ENCODE data around the gene MAPKAP1. TPM values are rescaled to one million over a fixed set of nuclear protein-coding genes. Genes with fewer than 3 reads are reported as not detected.

The MAPKAP1 gene
- total RNA-seq, 2 donors from 2014 or later: 73.4 to 81.5 TPM

GRCh38 chr9:125397736-125398135 lies 309.3 kb downstream of the MAPKAP1 start:
- H3K36me3 ChIP-seq: no peaks in the 10 kb centered on the region
- H3K4me3 ChIP-seq: no peak overlapping the region
- no peaks in the 10 kb centered on the region for H3K4me1 ChIP-seq (ENCODE audit: control insufficient read depth in 1 of 2, low read depth in 2 of 2)
- ATAC-seq (ENCODE audit: insufficient number of reproducible peaks, low FRiP score, low read depth) (no peak), DNase-seq (ENCODE audit: low spot score) (no peak)
- no peak overlapping the region for H3K27ac ChIP-seq
- no peaks in the 10 kb centered on the region for H3K9me3 ChIP-seq
- TF ChIP-seq CTCF (IDR thresholded peaks at IDR 0.05): no peak
- H3K27me3 ChIP-seq (replicated peaks; ENCODE audit: insufficient read depth): no peaks in the 10 kb centered on the region

- no peak for TF ChIP-seq CTCF (IDR thresholded peaks at IDR 0.05)
- ATAC-seq (ENCODE audit: insufficient number of reproducible peaks, low FRiP score, low read depth): no peak
- no peak overlapping the region for H3K4me3 ChIP-seq
- H3K4me1 ChIP-seq (ENCODE audit: control insufficient read depth in 1 of 2, low read depth in 2 of 2): no peaks in the 10 kb centered on the region
- no peak overlapping the region for H3K27ac ChIP-seq
- no peaks in the 10 kb centered on the region for H3K36me3 ChIP-seq
- H3K9me3 ChIP-seq: no peaks in the 10 kb centered on the region
- H3K27me3 ChIP-seq (replicated peaks; ENCODE audit: insufficient read depth): no peaks in the 10 kb centered on the region
- DNase-seq (ENCODE audit: low spot score): no peak
Measured at GRCh38 chr9:125396799-125397198, 310.2 kb downstream of the MAPKAP1 start.

- no peak for DNase-seq (ENCODE audit: low spot score)
- Histone ChIP-seq H3K27me3 (replicated peaks; ENCODE audit: insufficient read depth) (no peaks in the 10 kb centered on the region), H3K27ac (no peak overlapping the region), H3K9me3 (no peaks in the 10 kb centered on the region), H3K4me3 (no peak overlapping the region), H3K4me1 (ENCODE audit: control insufficient read depth in 1 of 2, low read depth in 2 of 2) (no peaks in the 10 kb centered on the region), H3K36me3 (no peaks in the 10 kb centered on the region)
- no peak for TF ChIP-seq CTCF (IDR thresholded peaks at IDR 0.05)
- ATAC-seq (ENCODE audit: insufficient number of reproducible peaks, low FRiP score, low read depth): no peak
Measured at GRCh38 chr9:125393426-125393825, 313.6 kb downstream of the MAPKAP1 start.

- H3K4me3 ChIP-seq: no peak overlapping the region
- H3K36me3 ChIP-seq: no peaks in the 10 kb centered on the region
- no peak overlapping the region for H3K27ac ChIP-seq
Measured at GRCh38 chr9:125391704-125392103, 315.3 kb downstream of the MAPKAP1 start.

GRCh38 chr9:125388978-125389377 lies 318.0 kb downstream of the MAPKAP1 start:
- Histone ChIP-seq H3K4me1 (ENCODE audit: control insufficient read depth in 1 of 2, low read depth in 2 of 2) (no peaks in the 10 kb centered on the region), H3K4me3 (no peak overlapping the region), H3K27ac (no peak overlapping the region), H3K9me3 (no peaks in the 10 kb centered on the region), H3K36me3 (no peaks in the 10 kb centered on the region), H3K27me3 (replicated peaks; ENCODE audit: insufficient read depth) (no peaks in the 10 kb centered on the region)
- no peak for TF ChIP-seq CTCF (IDR thresholded peaks at IDR 0.05)
- no peak for ATAC-seq (ENCODE audit: insufficient number of reproducible peaks, low FRiP score, low read depth)
- no peak for DNase-seq (ENCODE audit: low spot score)

More at GRCh38 chr9:125391704-125392103, 315.3 kb downstream of the MAPKAP1 start:
- TF ChIP-seq CTCF (IDR thresholded peaks at IDR 0.05): no peak
- ATAC-seq (ENCODE audit: insufficient number of reproducible peaks, low FRiP score, low read depth): no peak
- H3K9me3 ChIP-seq: no peaks in the 10 kb centered on the region
- no peaks in the 10 kb centered on the region for H3K4me1 ChIP-seq (ENCODE audit: control insufficient read depth in 1 of 2, low read depth in 2 of 2)
- no peaks in the 10 kb centered on the region for H3K27me3 ChIP-seq (replicated peaks; ENCODE audit: insufficient read depth)
- no peak for DNase-seq (ENCODE audit: low spot score)

Measured in thoracic aorta (tissue), 2 donors.